Measurements from ENCODE around the gene CXCL16. TPM values are rescaled to one million over a fixed set of nuclear protein-coding genes. Genes with fewer than 3 reads are reported as not detected.

Gene CXCL16
- total RNA-seq, 1 donor, result 0.86 TPM

Other genes with a start within 250 kb of the CXCL16 start
- under 0.01 and 0.43 TPM in 2 replicates for gene SPNS2, start 241.0 kb downstream of the CXCL16 start, total RNA-seq
- 61.7 and 71.2 TPM in 2 replicates for gene MYBBP1A, start 184.5 kb downstream of the CXCL16 start, total RNA-seq
- gene GGT6, start 179.4 kb downstream of the CXCL16 start, total RNA-seq, result not detected in 2 replicates
- gene SMTNL2, start 155.4 kb downstream of the CXCL16 start, total RNA-seq, result not detected in 2 replicates
- gene ALOX15, start 98.2 kb downstream of the CXCL16 start, total RNA-seq, result not detected in 2 replicates
- 17.7 and 19.6 TPM in 2 replicates for gene PELP1, start 35.8 kb downstream of the CXCL16 start, total RNA-seq
- gene ARRB2, start 29.3 kb downstream of the CXCL16 start, total RNA-seq, result 3.5 TPM in 2 replicates
- gene MED11, start 8.5 kb downstream of the CXCL16 start, total RNA-seq, result 9.9 and 11.0 TPM in 2 replicates
- gene ZMYND15, start 95 bp downstream of the CXCL16 start, total RNA-seq, result not detected in 2 replicates
- gene TM4SF5, start 32.0 kb upstream of the CXCL16 start, total RNA-seq, result not detected in 2 replicates
- 0.64 TPM in 1 of 2 replicates, not detected in the other for gene VMO1, start 46.4 kb upstream of the CXCL16 start, total RNA-seq
- not detected in 2 replicates for gene GLTPD2, start 49.0 kb upstream of the CXCL16 start, total RNA-seq
- 149 and 157 TPM in 2 replicates for gene PSMB6, start 56.2 kb upstream of the CXCL16 start, total RNA-seq
- 11.7 and 13.9 TPM in 2 replicates for gene PLD2, start 67.2 kb upstream of the CXCL16 start, total RNA-seq
- 21.6 and 38.0 TPM in 2 replicates for gene MINK1, start 93.4 kb upstream of the CXCL16 start, total RNA-seq
- 3.5 and 3.9 TPM in 2 replicates for gene C17orf107, start 159.6 kb upstream of the CXCL16 start, total RNA-seq
- gene CHRNE, start 163.2 kb upstream of the CXCL16 start, total RNA-seq, result under 0.01 and 0.32 TPM in 2 replicates
- gene GP1BA, start 192.3 kb upstream of the CXCL16 start, total RNA-seq, result not detected in 2 replicates
- gene SLC25A11, start 200.1 kb upstream of the CXCL16 start, total RNA-seq, result 51.8 and 64.7 TPM in 2 replicates
- 26.4 and 34.5 TPM in 2 replicates for gene RNF167, start 200.3 kb upstream of the CXCL16 start, total RNA-seq
- gene PFN1, start 208.6 kb upstream of the CXCL16 start, total RNA-seq, result 581 and 784 TPM in 2 replicates
- 2.6 and 7.4 TPM in 2 replicates for gene ENO3, start 211.2 kb upstream of the CXCL16 start, total RNA-seq
- gene SPAG7, start 227.9 kb upstream of the CXCL16 start, total RNA-seq, result 34.5 and 39.0 TPM in 2 replicates
- gene CAMTA2, start 247.7 kb upstream of the CXCL16 start, total RNA-seq, result 15.1 TPM in 2 replicates